SIG-M5 (cell line): ENCODE data around the gene TRAPPC13.
"Not testable (repeated sequence)": the region's sequence is repeated elsewhere in the genome, so short reads cannot be mapped to it uniquely, and the experiment has no call there.

Experiments used
- DNase-seq: peaks from one replicate; lab custom pipeline; 2025; lab: John Stamatoyannopoulos, UW

The TRAPPC13 gene

GRCh38 chr5:65624571-65625555 lies at the start of gene TRAPPC13, which contains the start of gene SHLD3:
Gene TRAPPC13, plus strand, starts transcription at chr5:65625027. Its CDS starts 34 bp downstream, at chr5:65625061.
Gene SHLD3, plus strand, starts transcription at chr5:65625027. Its CDS starts 4,561 bp downstream, at chr5:65629588.
- peak; percentile 76 for DNase-seq

- DNase-seq, result no peak
Measured at GRCh38 chr5:65577141-65577540, 47.7 kb upstream of the TRAPPC13 start.

GRCh38 chr5:65588694-65589093 lies 36.1 kb upstream of the TRAPPC13 start:
- no peak for DNase-seq

- DNase-seq, result not testable (repeated sequence)
Measured at GRCh38 chr5:65601761-65602160, 23.1 kb upstream of the TRAPPC13 start.

- DNase-seq, result no peak
Measured at GRCh38 chr5:65611524-65611923, 13.3 kb upstream of the TRAPPC13 start.

GRCh38 chr5:65612298-65612907 lies 12.4 kb upstream of the TRAPPC13 start:
- DNase-seq, result no peak

- DNase-seq, result no peak
Measured at GRCh38 chr5:65620021-65620420, 4.8 kb upstream of the TRAPPC13 start.

- not testable (repeated sequence) for DNase-seq
Measured at GRCh38 chr5:65621961-65622360, 2.9 kb upstream of the TRAPPC13 start.

- no peak for DNase-seq
Measured at GRCh38 chr5:65623482-65623881, 1.3 kb upstream of the TRAPPC13 start.

- peak; percentile 75 for DNase-seq
Measured at GRCh38 chr5:65624025-65624570, 729 bp upstream of the TRAPPC13 start, which contains the start of gene TRIM23. Gene TRIM23, minus strand, starts transcription at chr5:65624333. Its CDS starts 59 bp downstream, at chr5:65624274.

- no peak for DNase-seq
Measured at GRCh38 chr5:65625743-65626142, 916 bp downstream of the TRAPPC13 start.

- no peak for DNase-seq
Measured at GRCh38 chr5:65630981-65631380, 6.2 kb downstream of the TRAPPC13 start.

GRCh38 chr5:65640240-65640639 lies 15.4 kb downstream of the TRAPPC13 start:
- no peak for DNase-seq

- DNase-seq, result no peak
Measured at GRCh38 chr5:65646938-65647337, 22.1 kb downstream of the TRAPPC13 start.

- no peak for DNase-seq
Measured at GRCh38 chr5:65647941-65648340, 23.1 kb downstream of the TRAPPC13 start.

GRCh38 chr5:65651144-65651543 lies 26.3 kb downstream of the TRAPPC13 start:
- DNase-seq, result no peak

GRCh38 chr5:65654713-65655112 lies 29.9 kb downstream of the TRAPPC13 start:
- DNase-seq, result no peak

GRCh38 chr5:65663804-65664521 lies 39.1 kb downstream of the TRAPPC13 start:
- DNase-seq, result no peak

- DNase-seq, result no peak
Measured at GRCh38 chr5:65668696-65669095, 43.9 kb downstream of the TRAPPC13 start.

- DNase-seq, result no peak
Measured at GRCh38 chr5:65672796-65673195, 48.0 kb downstream of the TRAPPC13 start.

- DNase-seq, result no peak
Measured at GRCh38 chr5:65674749-65675148, 49.9 kb downstream of the TRAPPC13 start.

- DNase-seq, result peak; percentile 16
Measured at GRCh38 chr5:65676056-65676455, 51.2 kb downstream of the TRAPPC13 start.
